Right atrium auricular region (tissue), 2 donors: ENCODE measurements around the gene DNAJB8. TPM values are rescaled to one million over a fixed set of nuclear protein-coding genes. Genes with fewer than 3 reads are reported as not detected.

ENCODE experiments used
- DNase-seq: peaks from one replicate; pipeline ENCODE4 v3.0.0-alpha.2; 2019; ENCODE audit warnings: low spot score
- H3K27ac ChIP-seq, 2 donors: fragments of 200-600 bp; sonication (generic); 1 replicate in 1 of 2; 2 replicates in 1 of 2; pipeline ENCODE4 v1.5.1; 2016 to 2019
- H3K27me3 ChIP-seq, 2 donors: fragments of 200-600 bp; sonication (generic); one replicate each; pipeline versions ENCODE4 v1.5.1 to v1.6.0; 2017 to 2019
- H3K36me3 ChIP-seq: fragments of 200-600 bp; sonication (generic); one replicate; pipeline ENCODE4 v1.5.1; 2016
- H3K4me1 ChIP-seq, 2 donors: fragments of 200-600 bp; sonication (generic); one replicate each; pipeline versions ENCODE4 v1.5.1 to v1.6.0; 2017 to 2019
- H3K4me3 ChIP-seq, 2 donors: fragments of 200-600 bp; sonication (generic); 1 replicate in 1 of 2; 2 replicates in 1 of 2; pipeline ENCODE4 v1.5.1; 2017 to 2019; ENCODE audit warnings: mild to moderate bottlenecking in 1 of 2, moderate library complexity in 1 of 2
- H3K9me3 ChIP-seq, 2 donors: fragments of 200-600 bp; sonication (generic); one replicate each; pipeline ENCODE4 v1.5.1; 2019
- CTCF ChIP-seq, 2 donors: fragments of 200-600 bp; sonication (generic); IDR thresholded peaks; one replicate each; pipeline ENCODE4 v1.5.1; 2019; ENCODE audit warnings: antibody characterized with exemption in 2 of 2
- total RNA-seq, 2 donors: library from RNA; depleted of rRNA; stranded (reverse); fragments of >200 nt; gene quantifications; one replicate each; pipeline ENCODE4 v1.1.0, GENCODE V29; 2016

Gene DNAJB8
- total RNA-seq, 2 donors from 2014 or later = not detected

- TF ChIP-seq CTCF (IDR thresholded peaks at IDR 0.05) = no peak
- DNase-seq = no peak
- Histone ChIP-seq H3K27me3 (no peaks in the 10 kb centered on the region), H3K4me1 (no peaks in the 10 kb centered on the region), H3K9me3 (no peaks in the 10 kb centered on the region), H3K36me3 (no peaks in the 10 kb centered on the region), H3K4me3 (no peak overlapping the region), H3K27ac (no peak overlapping the region)
Measured at GRCh38 chr3:128459461-128459820, 7.2 kb downstream of the DNAJB8 start.

GRCh38 chr3:128458746-128459460, 7.8 kb downstream of the DNAJB8 start:
- H3K36me3 ChIP-seq = no peaks in the 10 kb centered on the region
- DNase-seq = no peak
- H3K4me1 ChIP-seq = no peaks in the 10 kb centered on the region
- H3K9me3 ChIP-seq = no peaks in the 10 kb centered on the region
- no peak overlapping the region for H3K27ac ChIP-seq
- no peaks in the 10 kb centered on the region for H3K27me3 ChIP-seq
- H3K4me3 ChIP-seq = no peak overlapping the region
- TF ChIP-seq CTCF (IDR thresholded peaks at IDR 0.05) = no peak

- Histone ChIP-seq H3K27ac (no peak overlapping the region), H3K4me3 (no peak overlapping the region), H3K27me3 (no peaks in the 10 kb centered on the region), H3K36me3 (no peaks in the 10 kb centered on the region), H3K9me3 (no peaks in the 10 kb centered on the region), H3K4me1 (no peaks in the 10 kb centered on the region)
- DNase-seq = no peak
- no peak for TF ChIP-seq CTCF (IDR thresholded peaks at IDR 0.05)
Measured at GRCh38 chr3:128457937-128458336, 8.8 kb downstream of the DNAJB8 start.

GRCh38 chr3:128456776-128457715, 9.6 kb downstream of the DNAJB8 start:
- H3K27ac ChIP-seq = no peak overlapping the region
- no peak for DNase-seq
- no peaks in the 10 kb centered on the region for H3K27me3 ChIP-seq
- no peak overlapping the region for H3K4me3 ChIP-seq
- no peaks in the 10 kb centered on the region for H3K9me3 ChIP-seq
- H3K4me1 ChIP-seq = no peaks in the 10 kb centered on the region
- TF ChIP-seq CTCF (IDR thresholded peaks at IDR 0.05) = no peak
- H3K36me3 ChIP-seq = no peaks in the 10 kb centered on the region

- no peaks in the 10 kb centered on the region for H3K4me1 ChIP-seq
- H3K9me3 ChIP-seq = no peaks in the 10 kb centered on the region
- no peaks in the 10 kb centered on the region for H3K36me3 ChIP-seq
- H3K4me3 ChIP-seq = no peak overlapping the region
- no peak overlapping the region for H3K27ac ChIP-seq
- no peaks in the 10 kb centered on the region for H3K27me3 ChIP-seq
- no peak for TF ChIP-seq CTCF (IDR thresholded peaks at IDR 0.05)
- DNase-seq = no peak
Measured at GRCh38 chr3:128455786-128456748, 10.6 kb downstream of the DNAJB8 start.
